ENCODE data around the gene MS4A7.
A peak's percentile ranks its signal among the peaks of the same experiment; 100 is the strongest.
"Not testable (repeated sequence)": the region's sequence is repeated elsewhere in the genome, so short reads cannot be mapped to it uniquely, and the experiment has no call there.

Gene MS4A7

DNA sequence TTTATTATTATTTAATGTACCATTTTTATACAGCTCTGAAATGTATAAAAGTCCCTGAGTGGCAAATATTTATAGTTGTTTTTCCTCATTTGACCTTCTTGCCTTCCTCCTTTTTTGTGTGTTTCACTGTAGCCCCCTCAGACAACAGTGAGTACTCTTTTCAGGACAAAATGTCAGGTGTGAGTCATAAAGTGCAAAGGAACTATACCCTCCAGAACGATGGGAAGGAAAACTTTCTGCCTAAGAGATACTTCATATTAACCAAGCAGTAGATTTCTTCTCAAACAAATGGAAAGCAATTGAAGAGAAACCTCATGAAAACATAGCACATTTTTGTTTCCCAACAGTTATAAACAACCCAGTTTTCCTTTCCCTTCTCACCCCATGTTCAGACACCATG lies 16.1 kb upstream of the MS4A7 start:
- TF ChIP-seq, protein P1, sequence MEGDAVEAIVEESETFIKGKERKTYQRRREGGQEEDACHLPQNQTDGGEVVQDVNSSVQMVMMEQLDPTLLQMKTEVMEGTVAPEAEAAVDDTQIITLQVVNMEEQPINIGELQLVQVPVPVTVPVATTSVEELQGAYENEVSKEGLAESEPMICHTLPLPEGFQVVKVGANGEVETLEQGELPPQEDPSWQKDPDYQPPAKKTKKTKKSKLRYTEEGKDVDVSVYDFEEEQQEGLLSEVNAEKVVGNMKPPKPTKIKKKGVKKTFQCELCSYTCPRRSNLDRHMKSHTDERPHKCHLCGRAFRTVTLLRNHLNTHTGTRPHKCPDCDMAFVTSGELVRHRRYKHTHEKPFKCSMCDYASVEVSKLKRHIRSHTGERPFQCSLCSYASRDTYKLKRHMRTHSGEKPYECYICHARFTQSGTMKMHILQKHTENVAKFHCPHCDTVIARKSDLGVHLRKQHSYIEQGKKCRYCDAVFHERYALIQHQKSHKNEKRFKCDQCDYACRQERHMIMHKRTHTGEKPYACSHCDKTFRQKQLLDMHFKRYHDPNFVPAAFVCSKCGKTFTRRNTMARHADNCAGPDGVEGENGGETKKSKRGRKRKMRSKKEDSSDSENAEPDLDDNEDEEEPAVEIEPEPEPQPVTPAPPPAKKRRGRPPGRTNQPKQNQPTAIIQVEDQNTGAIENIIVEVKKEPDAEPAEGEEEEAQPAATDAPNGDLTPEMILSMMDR (IDR thresholded peaks at IDR 0.05; ENCODE audit: low read depth, low read length): no peak
- DNase-seq (ENCODE audit: extremely low read depth, low read depth): no peak

GRCh38 chr11:60363542-60364470 lies 14.5 kb upstream of the MS4A7 start:
- peak; percentile 0 for DNase-seq (ENCODE audit: extremely low read depth, low read depth)
- TF ChIP-seq, protein P1 (IDR thresholded peaks at IDR 0.05; ENCODE audit: low read depth, low read length): peak; percentile 64

DNA sequence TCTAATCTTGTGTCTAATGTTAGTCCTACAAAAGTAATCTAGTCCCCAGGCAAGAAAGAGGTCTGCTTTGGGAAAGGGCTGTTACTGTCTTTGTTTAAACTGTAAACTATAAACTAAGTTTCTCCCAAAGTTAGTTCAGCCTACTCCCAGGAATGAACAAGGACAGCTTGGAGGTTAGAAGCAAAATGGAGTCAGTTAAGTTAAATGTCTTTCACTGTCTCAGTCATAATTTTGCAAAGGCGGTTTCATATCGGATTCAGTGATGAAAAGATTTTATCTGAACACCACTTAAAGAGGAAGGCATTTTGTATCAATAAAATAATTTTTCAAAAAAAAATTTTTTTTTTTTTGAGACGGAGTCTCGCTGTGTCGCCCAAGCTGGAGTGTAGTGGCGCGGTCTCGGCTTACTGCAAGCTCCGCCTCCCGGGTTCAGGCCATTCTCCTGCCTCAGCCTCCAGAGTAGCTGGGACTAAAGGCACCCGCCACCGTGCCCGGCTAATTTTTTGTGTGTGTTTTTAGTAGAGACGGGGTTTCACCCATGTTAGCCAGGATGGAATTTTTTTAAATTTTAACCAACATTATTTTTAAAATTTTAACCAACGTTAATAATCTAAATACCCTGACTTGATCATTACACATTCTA lies 11.9 kb upstream of the MS4A7 start:
- not testable (repeated sequence) for DNase-seq (ENCODE audit: extremely low read depth, low read depth)

GRCh38 chr11:60367009-60367408 lies 11.3 kb upstream of the MS4A7 start:
- no peak for DNase-seq (ENCODE audit: extremely low read depth, low read depth)
- TF ChIP-seq, protein P1 (IDR thresholded peaks at IDR 0.05; ENCODE audit: low read depth, low read length): no peak

DNA sequence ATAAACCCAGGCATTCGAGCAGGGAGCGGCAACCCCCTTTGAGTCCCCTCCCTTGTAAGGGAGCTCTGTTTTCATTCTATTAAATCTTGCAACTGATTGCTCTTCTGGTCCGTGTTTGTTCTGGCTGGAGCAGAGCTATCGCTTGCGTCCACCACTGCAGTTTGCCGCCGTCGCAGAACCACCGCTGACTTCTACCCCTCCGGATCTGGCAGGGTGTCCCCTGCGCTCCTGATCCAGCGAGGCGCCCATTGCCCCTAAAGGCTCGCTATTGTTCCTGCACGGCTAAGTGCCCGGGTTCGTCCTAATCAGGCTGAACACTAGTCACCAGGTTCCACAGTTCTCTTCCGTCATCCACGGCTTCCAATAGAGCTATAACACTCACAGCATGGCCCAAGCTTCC lies 10.4 kb upstream of the MS4A7 start:
- no peak for DNase-seq (ENCODE audit: extremely low read depth, low read depth)
- TF ChIP-seq, protein P1 (IDR thresholded peaks at IDR 0.05; ENCODE audit: low read depth, low read length): no peak

DNA sequence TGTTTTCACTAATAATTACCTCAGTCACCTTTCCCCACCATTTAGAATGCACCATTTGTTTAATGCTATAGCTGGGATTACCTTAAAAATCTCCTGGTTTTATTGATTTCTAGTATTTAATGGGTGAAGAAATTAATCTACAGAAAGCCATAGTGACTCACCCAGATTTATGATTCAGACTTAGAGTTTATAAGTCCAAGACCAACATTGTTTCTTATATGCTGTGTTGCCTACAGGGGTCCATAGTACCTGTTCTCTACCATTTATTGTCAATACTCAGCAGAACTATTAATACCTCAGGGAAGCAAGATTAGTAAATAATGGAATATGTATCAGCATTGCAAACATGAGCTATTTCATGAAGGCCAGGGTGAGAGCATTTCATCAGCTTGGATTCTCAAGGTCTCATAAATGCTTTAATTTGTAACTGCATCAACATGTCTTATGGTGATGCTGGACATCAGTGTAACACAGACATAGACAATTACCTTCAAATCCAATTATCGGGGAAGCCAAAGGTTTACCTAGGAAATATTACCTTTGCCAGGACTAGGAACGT lies 8.0 kb upstream of the MS4A7 start:
- no peak for DNase-seq (ENCODE audit: extremely low read depth, low read depth)

DNA sequence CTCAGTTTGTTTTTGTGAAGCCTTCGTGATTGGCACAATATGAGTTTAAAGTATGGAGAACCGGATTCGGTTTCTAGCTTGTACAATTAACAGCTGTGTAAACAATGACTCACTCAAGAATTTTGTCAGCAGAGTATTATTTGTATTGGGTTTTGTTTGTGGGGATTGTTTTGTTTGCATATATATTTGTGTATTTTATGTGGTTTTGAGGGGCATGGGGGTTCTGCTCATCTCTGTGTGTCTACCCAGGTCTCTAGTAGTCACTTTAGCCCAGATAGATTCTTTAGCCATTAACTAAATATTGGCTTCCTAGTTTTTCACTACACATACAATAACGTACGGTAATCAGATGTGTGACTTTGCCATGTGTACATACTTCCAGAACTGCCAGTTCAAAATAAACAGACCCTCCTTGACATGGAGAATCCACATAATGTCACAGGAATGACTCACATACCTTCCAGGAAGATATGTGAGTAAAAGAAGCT lies 7.5 kb upstream of the MS4A7 start:
- TF ChIP-seq, protein P1 (IDR thresholded peaks at IDR 0.05; ENCODE audit: low read depth, low read length): no peak
- DNase-seq (ENCODE audit: extremely low read depth, low read depth): no peak

More for the DNA sequence above, 8.0 kb upstream of the MS4A7 start:
- TF ChIP-seq, protein P1 (IDR thresholded peaks at IDR 0.05; ENCODE audit: low read depth, low read length): no peak

All from AG09319 (cell line).